Measurements from ENCODE around the gene EPN3. TPM values are rescaled to one million over a fixed set of nuclear protein-coding genes. Genes with fewer than 3 reads are reported as not detected.

EPN3 gene
- total RNA-seq, 3 donors from 2014 or later: 8.2 to 32.8 TPM; not detected in 1

DNA sequence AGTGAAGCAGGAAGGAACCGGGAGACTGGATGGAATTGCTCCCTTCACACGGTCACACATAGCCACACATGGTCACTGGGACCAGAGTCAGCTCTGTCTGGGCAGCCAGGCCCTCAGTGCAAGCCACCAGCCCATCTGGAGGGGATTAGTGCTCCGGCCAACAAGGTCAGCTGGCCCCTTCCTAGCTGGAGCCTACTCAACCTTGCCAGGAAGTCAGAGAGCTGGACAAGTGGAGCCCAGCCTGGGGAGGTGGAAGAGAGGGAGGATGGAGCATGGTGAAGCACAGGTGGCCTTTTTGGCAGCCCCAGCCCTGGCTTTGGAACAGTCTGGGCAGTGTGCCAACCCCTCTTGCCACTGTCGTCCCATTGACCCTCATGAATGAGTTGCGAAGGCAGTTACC lies 24.3 kb downstream of the EPN3 start:
- Histone ChIP-seq H3K27ac (peak overlapping the region in 1 of 2 donors; percentile 26), H3K27me3 (peaks cover 3 to 23% of the 10 kb centered on the region in 2 donors), H3K4me3 (no peak overlapping the region), H3K9me3 (no peaks in the 10 kb centered on the region), H3K36me3 (no peaks in the 10 kb centered on the region), H3K4me1 (peaks cover 0 to 9% of the 10 kb centered on the region in 2 donors)
- TF ChIP-seq POLR2A (IDR thresholded peaks at IDR 0.05): no peak
- no peak for TF ChIP-seq POLR2AphosphoS5 (IDR thresholded peaks at IDR 0.05)
- TF ChIP-seq, protein P1, sequence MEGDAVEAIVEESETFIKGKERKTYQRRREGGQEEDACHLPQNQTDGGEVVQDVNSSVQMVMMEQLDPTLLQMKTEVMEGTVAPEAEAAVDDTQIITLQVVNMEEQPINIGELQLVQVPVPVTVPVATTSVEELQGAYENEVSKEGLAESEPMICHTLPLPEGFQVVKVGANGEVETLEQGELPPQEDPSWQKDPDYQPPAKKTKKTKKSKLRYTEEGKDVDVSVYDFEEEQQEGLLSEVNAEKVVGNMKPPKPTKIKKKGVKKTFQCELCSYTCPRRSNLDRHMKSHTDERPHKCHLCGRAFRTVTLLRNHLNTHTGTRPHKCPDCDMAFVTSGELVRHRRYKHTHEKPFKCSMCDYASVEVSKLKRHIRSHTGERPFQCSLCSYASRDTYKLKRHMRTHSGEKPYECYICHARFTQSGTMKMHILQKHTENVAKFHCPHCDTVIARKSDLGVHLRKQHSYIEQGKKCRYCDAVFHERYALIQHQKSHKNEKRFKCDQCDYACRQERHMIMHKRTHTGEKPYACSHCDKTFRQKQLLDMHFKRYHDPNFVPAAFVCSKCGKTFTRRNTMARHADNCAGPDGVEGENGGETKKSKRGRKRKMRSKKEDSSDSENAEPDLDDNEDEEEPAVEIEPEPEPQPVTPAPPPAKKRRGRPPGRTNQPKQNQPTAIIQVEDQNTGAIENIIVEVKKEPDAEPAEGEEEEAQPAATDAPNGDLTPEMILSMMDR (IDR thresholded peaks at IDR 0.05): no peak
- DNase-seq (ENCODE audit: low spot score in 2 of 2): no peak
- intact Hi-C loops (cut with DNase I; ENCODE audit: low total_unique reads): no loop called here

- Histone ChIP-seq H3K4me1 (peaks cover 0 to 9% of the 10 kb centered on the region in 2 donors), H3K9me3 (no peaks in the 10 kb centered on the region), H3K27me3 (peaks cover 3 to 24% of the 10 kb centered on the region in 2 donors), H3K36me3 (no peaks in the 10 kb centered on the region), H3K4me3 (no peak overlapping the region), H3K27ac (no peak overlapping the region)
- TF ChIP-seq POLR2AphosphoS5 (IDR thresholded peaks at IDR 0.05) (no peak), POLR2A (IDR thresholded peaks at IDR 0.05) (no peak)
- TF ChIP-seq, protein P1 (IDR thresholded peaks at IDR 0.05): no peak
- no peak for DNase-seq (ENCODE audit: low spot score in 2 of 2)
- intact Hi-C loops (cut with DNase I; ENCODE audit: low total_unique reads): no loop called here
These were observed 25.1 kb downstream of the EPN3 start for GRCh38 chr17:50557630-50558029.

- Histone ChIP-seq H3K9me3 (no peaks in the 10 kb centered on the region), H3K4me1 (peaks cover 0 to 9% of the 10 kb centered on the region in 2 donors), H3K36me3 (no peaks in the 10 kb centered on the region), H3K27me3 (peaks cover 3 to 28% of the 10 kb centered on the region in 2 donors), H3K27ac (peak overlapping the region in 1 of 2 donors; percentile 48), H3K4me3 (no peak overlapping the region)
- TF ChIP-seq, protein P1 (IDR thresholded peaks at IDR 0.05): no peak
- TF ChIP-seq POLR2A (IDR thresholded peaks at IDR 0.05): no peak
- TF ChIP-seq POLR2AphosphoS5 (IDR thresholded peaks at IDR 0.05): no peak
- intact Hi-C loops (cut with DNase I; ENCODE audit: low total_unique reads): no loop called here
- DNase-seq (ENCODE audit: low spot score in 2 of 2): no peak
These were observed 25.6 kb downstream of the EPN3 start for GRCh38 chr17:50558091-50558490.

DNA sequence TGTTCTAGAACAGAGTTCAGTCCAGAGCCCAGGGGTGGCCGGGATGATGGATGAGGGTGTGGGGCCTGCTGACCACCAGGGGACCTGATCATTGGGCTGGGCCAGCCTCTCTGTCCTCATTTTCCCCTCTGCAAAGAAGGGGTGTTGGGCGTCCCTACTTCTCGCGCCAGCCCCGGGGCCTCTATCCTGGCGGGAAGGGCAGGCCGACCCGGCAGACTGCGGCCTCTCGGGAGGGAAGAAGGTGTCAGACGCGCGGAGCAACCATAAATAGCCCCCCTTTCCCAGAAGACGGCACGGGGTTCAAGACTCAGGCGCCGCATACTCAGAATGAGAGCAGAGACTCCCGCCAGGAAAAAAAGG lies 26.0 kb downstream of the EPN3 start:
- Histone ChIP-seq H3K4me3 (peak overlapping the region in 1 of 3 donors; percentile 76), H3K27me3 (peaks cover 3 to 28% of the 10 kb centered on the region in 2 donors)

DNA sequence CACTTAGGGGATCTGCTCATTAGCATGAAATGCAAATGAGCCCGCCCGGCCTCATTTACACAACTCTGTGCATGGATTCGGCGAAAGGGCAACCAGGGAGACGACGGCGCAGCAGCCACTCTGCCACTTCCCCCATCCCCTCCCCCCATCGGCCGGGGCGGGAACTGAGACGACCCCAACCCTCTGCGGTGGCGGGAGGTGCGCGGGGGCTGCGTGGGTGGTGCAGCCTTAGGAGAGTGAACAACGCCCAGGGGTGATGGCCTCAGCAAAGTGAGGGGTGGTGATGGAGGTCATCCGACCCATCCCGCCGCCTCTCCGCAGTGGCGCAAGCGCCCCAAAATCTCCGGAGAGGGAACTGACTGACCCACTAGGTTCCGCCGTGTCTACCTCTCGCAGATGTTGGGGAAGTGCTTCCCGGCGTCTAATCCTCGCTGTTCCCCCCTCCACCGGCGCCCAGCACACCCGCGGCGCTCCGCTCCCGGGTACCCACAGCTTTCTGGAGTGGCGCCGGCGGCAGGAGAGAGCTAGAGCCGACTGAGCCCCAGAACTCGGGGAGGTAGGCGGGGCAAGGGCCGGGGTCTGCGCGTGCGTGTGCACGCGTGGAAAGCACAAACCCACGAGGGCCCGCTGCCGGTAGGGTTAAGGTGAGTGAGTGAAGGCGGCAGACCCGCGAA lies 26.5 kb downstream of the EPN3 start:
- intact Hi-C loops (cut with DNase I; ENCODE audit: low total_unique reads): no loop called here

More for the DNA sequence above, 26.0 kb downstream of the EPN3 start:
- Histone ChIP-seq H3K27ac (peak overlapping the region in 1 of 2 donors; percentile 48), H3K9me3 (no peaks in the 10 kb centered on the region), H3K36me3 (no peaks in the 10 kb centered on the region), H3K4me1 (peaks cover 0 to 9% of the 10 kb centered on the region in 2 donors)
- TF ChIP-seq POLR2AphosphoS5 (IDR thresholded peaks at IDR 0.05) (no peak), POLR2A (IDR thresholded peaks at IDR 0.05) (no peak)
- TF ChIP-seq, protein P1 (IDR thresholded peaks at IDR 0.05): no peak
- no peak for DNase-seq (ENCODE audit: low spot score in 2 of 2)
- intact Hi-C loops (cut with DNase I; ENCODE audit: low total_unique reads): no loop called here

More for the DNA sequence above, 26.5 kb downstream of the EPN3 start:
- TF ChIP-seq POLR2AphosphoS5 (IDR thresholded peaks at IDR 0.05) (no peak), POLR2A (IDR thresholded peaks at IDR 0.05) (no peak)
- TF ChIP-seq, protein P1 (IDR thresholded peaks at IDR 0.05): no peak
- H3K27ac ChIP-seq: peak overlapping the region in 1 of 2 donors; percentile 48
- peaks cover 3 to 28% of the 10 kb centered on the region in 2 donors for H3K27me3 ChIP-seq
- H3K4me3 ChIP-seq: peak overlapping the region; percentile 12 to 76 (median 68)
- no peak for DNase-seq (ENCODE audit: low spot score in 2 of 2)
- peaks cover 0 to 9% of the 10 kb centered on the region in 2 donors for H3K4me1 ChIP-seq
- H3K9me3 ChIP-seq: no peaks in the 10 kb centered on the region
- no peaks in the 10 kb centered on the region for H3K36me3 ChIP-seq

Data from breast epithelium (tissue), 4 donors.